Astrocyte of the spinal cord (primary cell): ENCODE measurements around the gene SLC9A1.

ENCODE experiments used
- DNase-seq: peaks from one replicate; pipeline ENCODE4 v3.0.0; 2011; ENCODE audit warnings: low read depth, low spot score
- H3K4me3 ChIP-seq: 2 replicates; pipeline ENCODE4 v1.5.1; 2011; ENCODE audit warnings: low read depth, mild to moderate bottlenecking, low read length, moderate library complexity
- CTCF ChIP-seq: IDR thresholded peaks from 2 replicates; pipeline ENCODE4 v1.5.1; 2012; ENCODE audit warnings: low read depth, mild to moderate bottlenecking, low read length, inconsistent platforms
- in situ Hi-C: cut with HindIII; loops from 2 replicates; pipeline ENCODE4 v1.10.0; 2017; ENCODE audit warnings: low sequenced_read_pairs

The SLC9A1 gene

GRCh38 chr1:27074175-27074780 is 80.6 kb downstream of the SLC9A1 start:
- no peak for DNase-seq
- no peak for TF ChIP-seq CTCF
- no peak overlapping the region for H3K4me3 ChIP-seq
- in situ Hi-C loops = no loop called here

DNA sequence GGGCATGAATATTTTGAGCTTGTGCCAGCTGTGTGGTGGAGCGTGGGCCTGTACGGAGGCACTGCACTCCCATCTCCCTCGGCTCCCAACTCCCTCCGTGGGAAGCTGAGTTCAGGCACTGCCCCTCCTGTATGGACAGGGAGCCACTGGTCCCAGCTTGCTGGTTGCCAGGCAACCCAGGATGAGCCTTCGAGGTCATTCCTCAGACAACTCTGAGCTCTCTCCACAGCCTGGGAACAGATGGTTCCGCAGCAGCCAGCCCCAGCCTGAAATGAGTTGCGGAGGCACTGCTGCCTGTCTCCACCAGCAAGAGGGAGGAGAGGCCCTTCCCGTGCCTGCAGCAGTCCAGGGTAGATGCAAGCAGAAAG is 83.9 kb downstream of the SLC9A1 start:
- no peak for DNase-seq
- no peak overlapping the region for H3K4me3 ChIP-seq
- in situ Hi-C loops = no loop called here
- no peak for TF ChIP-seq CTCF

DNA sequence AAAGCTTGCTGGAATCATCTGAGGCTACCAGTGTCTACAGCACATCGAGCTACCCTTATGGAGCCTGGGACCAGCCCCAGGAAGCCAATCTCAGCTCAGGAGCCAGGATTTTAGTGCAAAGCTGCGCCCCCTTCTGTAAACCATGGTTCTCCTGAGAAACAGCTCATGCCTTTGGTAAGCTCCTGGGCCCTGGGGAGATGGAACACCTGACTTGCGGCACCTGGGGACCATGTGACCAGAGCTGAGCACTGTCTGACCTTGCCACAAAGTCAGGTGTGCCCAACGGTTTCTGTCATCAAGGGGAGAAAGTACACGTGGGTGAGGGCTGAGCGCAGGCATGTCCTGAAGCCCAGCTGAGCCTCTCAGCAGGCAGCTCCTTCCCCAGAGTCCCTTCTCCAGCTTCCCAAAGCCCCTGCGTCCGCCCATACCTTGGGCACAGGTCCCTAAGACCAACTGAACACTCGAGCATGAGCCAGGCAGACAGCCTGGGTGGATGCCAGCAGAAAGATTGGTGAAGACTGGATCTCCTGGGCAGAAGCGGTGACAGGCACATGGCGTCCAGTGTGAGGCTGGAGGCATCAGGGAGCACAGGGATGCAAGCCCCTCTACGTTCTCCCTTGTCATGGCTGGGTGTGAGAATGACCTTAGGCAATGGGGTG is 84.4 kb downstream of the SLC9A1 start:
- in situ Hi-C loops = no loop called here
- DNase-seq = no peak
- TF ChIP-seq CTCF = no peak
- no peak overlapping the region for H3K4me3 ChIP-seq

DNA sequence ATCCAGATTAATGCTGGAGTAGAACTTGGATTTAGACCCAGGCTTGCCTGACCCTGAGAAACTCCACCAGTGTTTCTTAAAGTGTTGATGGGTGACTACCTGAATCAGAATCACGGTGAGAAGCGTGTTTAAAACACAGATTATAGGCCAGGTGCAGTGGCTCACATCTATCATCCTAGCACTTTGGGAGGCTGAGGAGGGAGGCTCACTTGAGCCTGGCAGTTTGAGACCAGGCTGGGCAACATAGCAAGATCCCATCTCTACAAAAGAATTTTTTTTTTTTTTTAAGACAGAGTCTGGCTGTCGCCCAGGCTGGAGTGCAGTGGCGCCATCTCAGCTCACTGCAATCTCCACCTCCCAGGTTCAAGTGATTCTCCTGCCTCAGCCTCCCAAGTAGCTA is 86.0 kb downstream of the SLC9A1 start:
- in situ Hi-C loops = no loop called here
- H3K4me3 ChIP-seq = no peak overlapping the region
- DNase-seq = no peak
- no peak for TF ChIP-seq CTCF

DNA sequence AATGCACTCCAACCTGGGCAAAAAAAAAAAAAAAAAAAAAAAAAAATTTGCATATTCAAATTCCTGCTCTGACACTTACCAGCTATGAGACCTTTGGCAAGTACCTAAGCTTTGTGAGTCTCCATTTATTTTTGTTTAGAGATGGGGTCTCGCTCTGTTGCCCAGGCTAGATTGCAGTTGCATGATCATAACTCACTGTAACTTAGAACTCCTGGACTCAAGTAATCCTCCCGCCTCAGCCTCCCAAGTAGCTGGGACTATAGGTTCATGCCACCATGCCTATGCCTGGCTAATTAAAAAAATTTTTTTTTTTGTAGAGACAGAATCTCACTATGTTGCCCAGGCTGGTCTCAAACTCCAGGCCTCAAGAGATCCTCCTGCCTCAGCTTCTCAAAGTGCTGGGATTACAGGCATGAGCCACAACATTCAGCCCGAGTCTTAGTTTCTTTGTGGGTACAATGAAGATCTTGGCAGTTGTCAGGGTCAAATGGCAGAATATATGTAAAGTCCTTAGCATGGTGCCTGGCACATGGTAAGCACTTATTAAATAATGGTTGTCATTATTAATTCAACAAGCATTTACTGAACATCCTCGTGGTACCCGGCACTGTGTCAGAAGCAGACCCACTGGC is 88.8 kb downstream of the SLC9A1 start:
- in situ Hi-C loops = no loop called here
- no peak for DNase-seq
- H3K4me3 ChIP-seq = no peak overlapping the region
- no peak for TF ChIP-seq CTCF

GRCh38 chr1:27060891-27061290 is 94.0 kb downstream of the SLC9A1 start:
- no peak overlapping the region for H3K4me3 ChIP-seq
- in situ Hi-C loops = no loop called here
- no peak for TF ChIP-seq CTCF
- DNase-seq = no peak
